Left lung (tissue), 10 donors: ENCODE data around the gene PTPRT. TPM values are rescaled to one million over a fixed set of nuclear protein-coding genes. Genes with fewer than 3 reads are reported as not detected.

Experiments used
- ATAC-seq: fragments of 200-7000 bp; cut with Tn5 transposase; one replicate; pipeline ENCODE4 v1.9.1; 2020; ENCODE audit warnings: moderate library complexity
- DNase-seq, 4 donors: peaks; one replicate each; pipeline ENCODE4 v3.0.0-alpha.2; 2013 to 2020
- H3K27ac ChIP-seq, 2 donors: fragments of 200-600 bp; sonication (generic) in 1 of 2; one replicate each; pipeline versions ENCODE4 v1.5.0 to v1.8.0; 2020 to 2021
- H3K27me3 ChIP-seq, 2 donors: fragments of 200-600 bp; sonication (generic) in 1 of 2; one replicate each; pipeline versions ENCODE4 v1.5.0 to v1.8.0; 2020 to 2021
- H3K36me3 ChIP-seq, 2 donors: fragments of 200-600 bp; sonication (generic) in 1 of 2; one replicate each; pipeline versions ENCODE4 v1.5.0 to v1.8.0; 2020 to 2021
- H3K4me1 ChIP-seq, 2 donors: fragments of 200-600 bp; one replicate each; pipeline ENCODE4 v1.8.0; 2021
- H3K4me3 ChIP-seq, 2 donors: fragments of 200-600 bp; sonication (generic) in 1 of 2; one replicate each; pipeline versions ENCODE4 v1.5.0 to v1.8.0; 2020 to 2021; ENCODE audit warnings: mild to moderate bottlenecking in 1 of 2
- H3K9me3 ChIP-seq, 2 donors: fragments of 200-600 bp; sonication (generic) in 1 of 2; one replicate each; pipeline versions ENCODE4 v1.5.0 to v1.8.0; 2020 to 2021
- CTCF ChIP-seq, 2 donors: fragments of 200-600 bp; sonication (generic) in 1 of 2; IDR thresholded peaks; one replicate each; pipeline versions ENCODE4 v1.5.0 to v1.8.0; 2021; ENCODE audit warnings: antibody characterized with exemption in 2 of 2
- intact Hi-C, 2 donors: fragments of 100-400 bp; cut with DNase I; formaldehyde crosslinking; loops; one replicate each; pipeline versions ENCODE4 v1.11.2 to v1.14.2; 2022
- polyA plus RNA-seq, 6 donors: library from polyadenylated mRNA; unstranded; fragments of 120-200 nt; gene quantifications; one replicate each; pipeline ENCODE4 v1.2.1, GENCODE V29; 2013; ENCODE audit not compliant: insufficient read length in 6 of 6
- total RNA-seq, 2 donors: library from RNA; stranded (reverse); fragmentation: NEBNext Ultra II Directional; extraction: Animal tissue kit (Norgen Biotek cat#: 25700); gene quantifications; one replicate each; pipeline ENCODE4 v1.2.1, GENCODE V29; 2021
- donor health status: DM: no; HTN: yes; CAD: no.
- donor health status: DM: no; HTN: no; CAD: no.

Gene PTPRT
- total and polyA plus RNA-seq, 8 donors = 0.15 to 2.9 (median 1.4) TPM

GRCh38 chr20:42678895-42679294, 510.8 kb downstream of the PTPRT start:
- TF ChIP-seq CTCF (IDR thresholded peaks at IDR 0.05) = peak in 1 of 2 donors; percentile 17
- ATAC-seq = peak; percentile 76
- intact Hi-C loops = no loop called here
- Histone ChIP-seq H3K27ac (no peak overlapping the region), H3K9me3 (no peaks in the 10 kb centered on the region), H3K4me3 (no peak overlapping the region), H3K36me3 (no peaks in the 10 kb centered on the region), H3K27me3 (no peaks in the 10 kb centered on the region), H3K4me1 (no peaks in the 10 kb centered on the region)
- peak in 1 of 4 donors; percentile 6 for DNase-seq

- Histone ChIP-seq H3K4me3 (no peak overlapping the region), H3K27me3 (no peaks in the 10 kb centered on the region), H3K27ac (no peak overlapping the region), H3K36me3 (no peaks in the 10 kb centered on the region), H3K9me3 (no peaks in the 10 kb centered on the region), H3K4me1 (no peaks in the 10 kb centered on the region)
- DNase-seq = no peak
- intact Hi-C loops = no loop called here
- ATAC-seq = no peak
- TF ChIP-seq CTCF (IDR thresholded peaks at IDR 0.05) = no peak
Measured at GRCh38 chr20:42656130-42656529, 533.6 kb downstream of the PTPRT start.

- intact Hi-C loops = no loop called here
- Histone ChIP-seq H3K9me3 (no peaks in the 10 kb centered on the region), H3K4me3 (no peak overlapping the region), H3K36me3 (no peaks in the 10 kb centered on the region), H3K27ac (no peak overlapping the region), H3K4me1 (no peaks in the 10 kb centered on the region), H3K27me3 (no peaks in the 10 kb centered on the region)
- no peak for TF ChIP-seq CTCF (IDR thresholded peaks at IDR 0.05)
- ATAC-seq (no peak), DNase-seq (no peak)
Measured at GRCh38 chr20:42652266-42652665, 537.4 kb downstream of the PTPRT start.

- ATAC-seq (no peak), DNase-seq (no peak)
- intact Hi-C loops = no loop called here
- Histone ChIP-seq H3K27me3 (no peaks in the 10 kb centered on the region), H3K36me3 (no peaks in the 10 kb centered on the region), H3K4me3 (no peak overlapping the region), H3K27ac (no peak overlapping the region), H3K4me1 (no peaks in the 10 kb centered on the region), H3K9me3 (no peaks in the 10 kb centered on the region)
- no peak for TF ChIP-seq CTCF (IDR thresholded peaks at IDR 0.05)
Measured at GRCh38 chr20:42650191-42650746, 539.4 kb downstream of the PTPRT start.

GRCh38 chr20:42649748-42650147, 540.0 kb downstream of the PTPRT start:
- no peak overlapping the region for H3K27ac ChIP-seq
- H3K36me3 ChIP-seq = no peaks in the 10 kb centered on the region
- no peaks in the 10 kb centered on the region for H3K9me3 ChIP-seq
- no peak for DNase-seq
- ATAC-seq = no peak
- intact Hi-C loops = no loop called here
- no peaks in the 10 kb centered on the region for H3K27me3 ChIP-seq
- no peak overlapping the region for H3K4me3 ChIP-seq
- no peaks in the 10 kb centered on the region for H3K4me1 ChIP-seq
- no peak for TF ChIP-seq CTCF (IDR thresholded peaks at IDR 0.05)
